A549 treated with CpdA at 1 μM for 4 hours (cell line): ENCODE results near the gene LNPEP. TPM values are rescaled to one million over a fixed set of nuclear protein-coding genes. Genes with fewer than 3 reads are reported as not detected.

Experiments
- total RNA-seq: library from RNA; stranded (reverse); fragments of 200-300 nt; extraction: Qiagen RNA extraction; gene quantifications from 5 replicates; pipeline ENCODE4 v1.2.3, GENCODE V29; 2022; ENCODE audit warnings: low read depth

LNPEP gene
- 6.3 to 9.2 TPM (median 7.9 TPM) in 5 replicates for total RNA-seq

DNA sequence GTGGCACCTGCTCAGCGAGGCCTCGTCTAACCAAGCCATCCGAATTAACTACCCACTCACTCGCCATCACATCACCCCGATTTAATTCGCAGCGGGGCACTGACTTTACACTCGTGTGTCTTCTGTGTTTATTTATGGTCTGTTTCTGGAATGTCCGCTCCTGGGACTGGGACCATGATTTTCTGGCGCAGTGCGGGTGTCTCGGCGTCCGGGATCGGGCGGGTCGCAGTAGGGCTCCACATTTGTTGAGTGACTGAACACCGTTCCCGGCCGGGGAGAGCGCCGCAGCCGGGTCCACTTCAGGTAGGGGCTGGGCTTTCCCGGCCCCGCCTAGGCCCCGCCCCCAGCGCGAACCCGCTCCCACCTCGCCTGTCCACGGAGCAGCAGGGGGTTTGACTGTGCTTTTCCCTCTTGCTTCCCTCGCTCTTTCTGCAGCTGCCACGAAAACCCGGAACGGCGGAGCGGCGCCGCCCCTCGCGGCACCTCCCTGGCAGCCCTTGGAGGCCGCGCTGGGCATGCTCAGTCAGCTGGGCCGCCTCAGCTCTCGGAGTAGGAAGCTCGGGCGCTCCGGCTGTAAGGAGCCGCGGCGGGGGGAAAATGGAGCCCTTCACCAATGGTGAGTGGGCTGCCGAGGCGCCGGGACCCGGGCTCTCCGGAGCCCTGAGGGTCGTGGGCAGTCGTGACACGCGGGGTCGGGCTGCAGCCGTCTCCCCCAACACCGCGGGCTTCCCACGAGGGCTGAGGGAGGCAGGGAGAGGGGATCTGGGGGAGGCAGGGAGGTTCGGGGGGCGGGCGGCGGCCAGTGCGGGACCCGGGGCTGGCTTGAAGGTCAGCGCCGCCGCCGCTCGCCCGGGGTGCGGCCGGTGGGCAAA lies at the start of gene LNPEP:
TSS of gene LNPEP (plus strand) at position 522 of the 872 bp plus-strand sequence. CDS start at position 598, 76 bp downstream.

Other genes with a start within 250 kb of the LNPEP start
- 6.6 to 12.3 TPM (median 9.1 TPM) in 5 replicates for gene ERAP1, start 128.1 kb upstream of the LNPEP start, total RNA-seq
- 1.1 to 1.6 TPM (median 1.3 TPM) in 5 replicates for gene ERAP2, start 59.6 kb upstream of the LNPEP start, total RNA-seq
- gene LIX1, start 206.5 kb downstream of the LNPEP start, total RNA-seq, result not detected in 5 replicates
- gene RIOK2, start 247.2 kb downstream of the LNPEP start, total RNA-seq, result 18.1 to 30.3 TPM (median 21.9 TPM) in 5 replicates